Endothelial cell of umbilical vein (primary cell): ENCODE data around the gene HIP1R. TPM values are rescaled to one million over a fixed set of nuclear protein-coding genes. Genes with fewer than 3 reads are reported as not detected.

Experiments used
- BruUV-seq: library from RNA; stranded (reverse); fragments of 400-500 nt; replicated peaks from 2 replicates; lab custom pipeline; 2021; lab: Mats Ljungman, UMichigan
- CTCF ChIA-PET: fragments of 300-600, 350-600 bp; sonication (Branson Sonifier 250); formaldehyde crosslinking; loops from one replicate; lab custom pipeline; 2021; ENCODE audit warnings: antibody characterized with exemption, inconsistent platforms; lab: Charles Lee
- POLR2A ChIA-PET: fragments of 300-600, 350-600 bp; sonication (Branson Sonifier 250); formaldehyde crosslinking; loops from one replicate; lab custom pipeline; 2021; ENCODE audit warnings: antibody characterized with exemption, inconsistent platforms; lab: Charles Lee
- DNase-seq: peaks from one replicate; pipeline ENCODE4 v3.0.0-alpha.2; 2011; ENCODE audit warnings: low read depth, low spot score
- FAIRE-seq: peaks from 2 replicates; lab custom pipeline; 2011; peaks lifted over from hg19 to GRCh38; lab: Jason Lieb, UNC
- H2AFZ ChIP-seq: 2 replicates; pipeline ENCODE4 v1.6.0; 2012; ENCODE audit warnings: low read depth, low read length, control low read depth, inconsistent platforms
- H3K27ac ChIP-seq: 2 replicates; pipeline ENCODE4 v1.5.1; 2011; ENCODE audit warnings: low read depth, mild to moderate bottlenecking, control low read depth, low read length, moderate library complexity; ENCODE audit not compliant: insufficient read depth
- H3K27me3 ChIP-seq, 2 experiments: 2 replicates each; pipeline versions ENCODE4 v1.6.0 to v1.6.1; 2011; ENCODE audit warnings: low read length in 2 of 2, mixed read lengths in 1 of 2; ENCODE audit not compliant: control insufficient read depth in 2 of 2, insufficient read depth in 2 of 2
- H3K36me3 ChIP-seq, 2 experiments: 2 replicates in 1 of 2; 3 replicates in 1 of 2; pipeline ENCODE4 v1.5.1; 2011; ENCODE audit warnings: low read length in 2 of 2, mild to moderate bottlenecking in 1 of 2, moderate library complexity in 1 of 2; ENCODE audit not compliant: control insufficient read depth in 2 of 2, insufficient read depth in 2 of 2; ENCODE audit errors: extremely low read depth in 1 of 2
- H3K4me1 ChIP-seq: 3 replicates; pipeline ENCODE4 v1.5.1; 2011; ENCODE audit warnings: mild to moderate bottlenecking, low read length; ENCODE audit not compliant: control insufficient read depth, insufficient read depth; ENCODE audit errors: extremely low read depth
- H3K4me2 ChIP-seq: 2 replicates; pipeline ENCODE4 v1.6.1; 2011; ENCODE audit warnings: low read length, control low read depth, mixed read lengths; ENCODE audit not compliant: insufficient read depth
- H3K4me3 ChIP-seq, 3 experiments: fragments of 200-600 bp in 1 of 3; sonication (generic), shearing (Covaris generic) in 1 of 3; replicated peaks in 1 of 3; 2 replicates each; pipeline ENCODE4 v1.5.1; 2011 to 2016; ENCODE audit warnings: control low read depth in 3 of 3, low read length in 3 of 3, mild to moderate bottlenecking in 2 of 3, inconsistent platforms in 1 of 3, low read depth in 1 of 3, moderate library complexity in 1 of 3; ENCODE audit not compliant: insufficient read depth in 1 of 3
- H3K79me2 ChIP-seq: 2 replicates; pipeline ENCODE4 v1.6.0; 2012; ENCODE audit warnings: low read length, inconsistent platforms; ENCODE audit not compliant: control insufficient read depth, insufficient read depth
- H3K9ac ChIP-seq: replicated peaks from 2 replicates; pipeline ENCODE3; 2011; ENCODE audit warnings: low read length, control low read depth; ENCODE audit not compliant: insufficient read depth; ENCODE audit errors: extremely low read depth
- H3K9me1 ChIP-seq: replicated peaks from 3 replicates; pipeline ENCODE4 v1.6.0; 2011; ENCODE audit warnings: mild to moderate bottlenecking, low read length; ENCODE audit not compliant: control insufficient read depth, insufficient read depth; ENCODE audit errors: extremely low read depth
- H3K9me3 ChIP-seq: replicated peaks from 2 replicates; pipeline ENCODE4 v1.5.1; 2012; ENCODE audit warnings: low read length, inconsistent platforms; ENCODE audit not compliant: control insufficient read depth, insufficient read depth
- H4K20me1 ChIP-seq: replicated peaks from 2 replicates; pipeline ENCODE3; 2011; ENCODE audit warnings: mild to moderate bottlenecking, low read length; ENCODE audit not compliant: control insufficient read depth, insufficient read depth; ENCODE audit errors: extremely low read depth
- EZH2 ChIP-seq: IDR thresholded peaks from 2 replicates; pipeline ENCODE4 v1.6.1; 2012; ENCODE audit warnings: borderline replicate concordance, low read depth, mild to moderate bottlenecking, moderate library complexity, low read length, inconsistent platforms; ENCODE audit not compliant: severe bottlenecking
- FOS ChIP-seq: IDR thresholded peaks from 2 replicates; pipeline ENCODE4 v1.6.1; 2011; ENCODE audit warnings: mild to moderate bottlenecking, low read length, moderate library complexity, borderline replicate concordance; ENCODE audit not compliant: insufficient read depth
- JUN ChIP-seq: IDR thresholded peaks from 2 replicates; pipeline ENCODE4 v1.6.1; 2011; ENCODE audit warnings: borderline replicate concordance, low read depth; ENCODE audit not compliant: insufficient read length, insufficient read depth
- MYC ChIP-seq: IDR thresholded peaks from one replicate; pipeline ENCODE4 v1.6.1; 2011; ENCODE audit warnings: mild to moderate bottlenecking, low read depth, low read length
- POLR2A ChIP-seq: IDR thresholded peaks from 2 replicates; pipeline ENCODE4 v1.6.1; 2012; ENCODE audit warnings: low read depth, mild to moderate bottlenecking, control low read depth, low read length
- POLR2AphosphoS5 ChIP-seq: IDR thresholded peaks from 2 replicates; pipeline ENCODE4 v1.6.1; 2012; ENCODE audit warnings: low read depth, mild to moderate bottlenecking, control low read depth, low read length, moderate library complexity; ENCODE audit not compliant: insufficient read depth
- dilution Hi-C: fragments of 300-500 bp; cut with MboI; formaldehyde crosslinking; loops from one replicate; pipeline ENCODE4 v1.15.0; 2019; ENCODE audit warnings: low sequenced_read_pairs; ENCODE audit not compliant: extremely low pct_ligation_motif_present
- intact Hi-C: fragments of 100-400 bp; cut with micrococcal nuclease; formaldehyde crosslinking; loops from one replicate; pipeline ENCODE4 v1.10.0; 2022
- polyA plus RNA-seq, 4 experiments: library from polyadenylated mRNA; depleted of rRNA in 3 of 4; stranded (reverse) in 3 of 4; unstranded in 1 of 4; fragments of >200 nt; gene quantifications; 2 replicates each; pipeline versions ENCODE4 v1.2.1 to v1.2.3, GENCODE V29; 2011 to 2012; ENCODE audit warnings: missing spikeins in 1 of 4
- total RNA-seq: library from RNA; stranded (reverse); gene quantifications from 2 replicates; pipeline ENCODE4 v1.2.3, GENCODE V29; 2021
- TF ChIP-seq, protein P1 (sequence below): IDR thresholded peaks from 2 replicates; pipeline ENCODE4 v1.6.1; 2011; ENCODE audit not compliant: insufficient read depth, insufficient read length

Gene HIP1R
- total and polyA plus RNA-seq, 2 donors (not counting 3 experiments of a cell fraction or from before 2014, with no cell fraction given) = 111 to 122 TPM

DNA sequence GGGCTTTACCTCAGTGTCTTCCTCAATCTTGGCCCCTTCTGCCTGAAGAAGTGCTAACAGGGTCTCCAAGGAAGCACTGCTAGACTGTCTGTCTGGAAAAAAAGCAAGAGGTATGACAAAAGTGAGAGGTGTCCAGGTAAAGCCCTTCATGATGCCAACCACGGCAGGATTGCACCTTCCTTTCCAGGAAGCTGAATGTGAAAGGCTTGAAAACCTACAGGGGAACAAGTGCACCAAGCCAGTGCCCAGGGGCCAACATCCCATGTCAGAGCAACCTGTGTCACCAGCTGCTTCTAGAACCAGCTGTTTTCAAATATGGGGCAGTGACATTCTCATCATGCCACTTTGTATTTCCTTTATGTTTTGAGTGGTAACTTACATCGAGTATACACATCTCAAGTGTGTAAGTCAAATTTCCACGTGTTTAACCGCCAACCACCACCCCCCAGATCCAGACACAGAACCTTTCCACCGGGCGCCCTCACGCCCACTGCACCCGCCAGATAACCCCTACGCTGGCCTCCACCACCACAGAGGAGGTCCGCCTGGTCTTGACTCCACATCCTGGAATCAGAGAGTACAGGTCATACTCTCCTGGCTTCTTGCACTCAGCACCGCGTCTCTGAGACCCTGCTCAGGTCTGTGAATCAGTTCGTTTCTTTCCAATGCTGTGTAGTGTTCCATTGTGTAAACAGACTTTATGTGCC lies 33.4 kb downstream of the HIP1R start:
- TF ChIP-seq EZH2 = no peak
- no peak for TF ChIP-seq JUN
- TF ChIP-seq, protein P1, sequence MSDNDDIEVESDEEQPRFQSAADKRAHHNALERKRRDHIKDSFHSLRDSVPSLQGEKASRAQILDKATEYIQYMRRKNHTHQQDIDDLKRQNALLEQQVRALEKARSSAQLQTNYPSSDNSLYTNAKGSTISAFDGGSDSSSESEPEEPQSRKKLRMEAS = no peak
- TF ChIP-seq MYC = no peak
- TF ChIP-seq FOS = no peak
- no peak for TF ChIP-seq POLR2AphosphoS5
- TF ChIP-seq POLR2A = no peak
- ChIA-PET POLR2A (no interaction called here), CTCF (interaction anchor here (1.0 to 2.3 kb wide), 6 partner anchors 10 to 83 kb away, joined by 4 to 16 read pairs (median 6); no protein-coding TSS in a partner anchor)
- intact Hi-C loops (loop anchor here (5.0 kb wide), 1 partner anchor 369 kb away; no protein-coding TSS in a partner anchor), dilution Hi-C loops (no loop called here)
- Histone ChIP-seq H2AFZ (no peak overlapping the region), H3K9me1 (no peaks in the 10 kb centered on the region), H4K20me1 (no peaks in the 10 kb centered on the region), H3K27me3 (no peaks in the 10 kb centered on the region), H3K4me3 (no peak overlapping the region), H3K9ac (no peak overlapping the region), H3K4me2 (no peak overlapping the region), H3K79me2 (peaks cover 37% of the 10 kb centered on the region), H3K9me3 (no peaks in the 10 kb centered on the region), H3K27ac (no peak overlapping the region), H3K4me1 (peaks cover 32% of the 10 kb centered on the region), H3K36me3 (peaks cover 18 to 22% of the 10 kb centered on the region in 2 experiments)
- FAIRE-seq = no peak
- DNase-seq = no peak
- no TSS peak for BruUV-seq
